WI38 (cell line): Measurements from ENCODE around the gene CACNA2D3.

Source experiments
- H3K4me3 ChIP-seq: 2 replicates; pipeline ENCODE4 v1.5.1; 2011; ENCODE audit warnings: low read depth, mild to moderate bottlenecking, control low read depth, low read length
- CTCF ChIP-seq: IDR thresholded peaks from 2 replicates; pipeline ENCODE4 v1.5.1; 2012; ENCODE audit warnings: low read depth, mild to moderate bottlenecking, control low read depth, low read length

The CACNA2D3 gene

GRCh38 chr3:54743755-54744154 lies 621.4 kb downstream of the CACNA2D3 start:
- H3K4me3 ChIP-seq: no peak overlapping the region
- no peak for TF ChIP-seq CTCF

- no peak for TF ChIP-seq CTCF
- no peak overlapping the region for H3K4me3 ChIP-seq
These were observed 621.9 kb downstream of the CACNA2D3 start for GRCh38 chr3:54744291-54744690.

- no peak overlapping the region for H3K4me3 ChIP-seq
- no peak for TF ChIP-seq CTCF
These were observed 623.5 kb downstream of the CACNA2D3 start for GRCh38 chr3:54745843-54746242.

- no peak overlapping the region for H3K4me3 ChIP-seq
- no peak for TF ChIP-seq CTCF
These were observed 624.4 kb downstream of the CACNA2D3 start for GRCh38 chr3:54746722-54747121.

- H3K4me3 ChIP-seq: no peak overlapping the region
- TF ChIP-seq CTCF: no peak
These were observed 633.4 kb downstream of the CACNA2D3 start for GRCh38 chr3:54755756-54756155.

GRCh38 chr3:54756330-54756731 lies 634.0 kb downstream of the CACNA2D3 start:
- TF ChIP-seq CTCF: no peak
- H3K4me3 ChIP-seq: no peak overlapping the region

GRCh38 chr3:54758461-54758860 lies 636.1 kb downstream of the CACNA2D3 start:
- no peak for TF ChIP-seq CTCF
- H3K4me3 ChIP-seq: no peak overlapping the region
